Keratinocyte (primary cell): ENCODE results near the gene SPOP. TPM values are rescaled to one million over a fixed set of nuclear protein-coding genes. Genes with fewer than 3 reads are reported as not detected.

Source experiments
- DNase-seq: peaks from one replicate; pipeline ENCODE4 v3.0.0-alpha.2; 2011; ENCODE audit warnings: low read depth, missing footprints, low spot score
- FAIRE-seq: peaks from 2 replicates; lab custom pipeline; 2011; peaks lifted over from hg19 to GRCh38; lab: Jason Lieb, UNC
- H2AFZ ChIP-seq: 2 replicates; pipeline ENCODE4 v1.6.0; 2012; ENCODE audit warnings: low read length, control low read depth, inconsistent platforms; ENCODE audit not compliant: control insufficient read depth
- H3K27ac ChIP-seq: 2 replicates; pipeline ENCODE4 v1.5.1; 2011; ENCODE audit warnings: low read length; ENCODE audit not compliant: control insufficient read depth, insufficient read depth
- H3K27me3 ChIP-seq: 3 replicates; pipeline ENCODE4 v1.6.0; 2011; ENCODE audit warnings: low read length; ENCODE audit not compliant: control insufficient read depth, insufficient read depth; ENCODE audit errors: extremely low read depth
- H3K36me3 ChIP-seq, 2 experiments: 2 replicates in 1 of 2; 3 replicates in 1 of 2; pipeline ENCODE4 v1.5.1; 2011; ENCODE audit warnings: low read length in 2 of 2, mild to moderate bottlenecking in 1 of 2; ENCODE audit not compliant: control insufficient read depth in 2 of 2, insufficient read depth in 2 of 2; ENCODE audit errors: extremely low read depth in 1 of 2
- H3K4me1 ChIP-seq: 3 replicates; pipeline ENCODE4 v1.5.1; 2011; ENCODE audit warnings: low read length; ENCODE audit not compliant: control insufficient read depth, insufficient read depth; ENCODE audit errors: extremely low read depth
- H3K4me2 ChIP-seq: 3 replicates; pipeline ENCODE4 v1.6.0; 2011; ENCODE audit warnings: low read depth, low read length; ENCODE audit not compliant: control insufficient read depth, insufficient read depth; ENCODE audit errors: extremely low read depth
- H3K4me3 ChIP-seq, 3 experiments: fragments of 200-600 bp in 1 of 3; sonication (generic) in 1 of 3; 2 replicates in 2 of 3; 3 replicates in 1 of 3; pipeline ENCODE4 v1.5.1; 2011 to 2016; ENCODE audit warnings: low read length in 3 of 3, mild to moderate bottlenecking in 3 of 3, control low read depth in 2 of 3, inconsistent platforms in 1 of 3, low read depth in 1 of 3, mixed read lengths in 1 of 3, mixed run types in 1 of 3, moderate library complexity in 1 of 3; ENCODE audit not compliant: control insufficient read depth in 2 of 3, insufficient read depth in 2 of 3; ENCODE audit errors: extremely low read depth in 1 of 3
- H3K79me2 ChIP-seq: 2 replicates; pipeline ENCODE4 v1.6.0; 2012; ENCODE audit warnings: low read length; ENCODE audit not compliant: control insufficient read depth, insufficient read depth
- H3K9ac ChIP-seq: 3 replicates; pipeline ENCODE4 v1.6.0; 2011; ENCODE audit warnings: low read length; ENCODE audit not compliant: control insufficient read depth, insufficient read depth; ENCODE audit errors: extremely low read depth
- H3K9me1 ChIP-seq: 3 replicates; pipeline ENCODE4 v1.6.0; 2011; ENCODE audit warnings: low read length; ENCODE audit not compliant: control insufficient read depth, insufficient read depth; ENCODE audit errors: extremely low read depth
- H3K9me3 ChIP-seq: 2 replicates; pipeline ENCODE4 v1.5.1; 2012; ENCODE audit warnings: low read depth, low read length; ENCODE audit not compliant: control insufficient read depth
- H4K20me1 ChIP-seq: 3 replicates; pipeline ENCODE4 v1.6.0; 2011; ENCODE audit warnings: low read length; ENCODE audit not compliant: control insufficient read depth, insufficient read depth; ENCODE audit errors: extremely low read depth
- EZH2 ChIP-seq: IDR thresholded peaks from one replicate; pipeline ENCODE4 v1.6.1; 2012; ENCODE audit warnings: inconsistent platforms, mild to moderate bottlenecking, low read length, moderate library complexity
- dilution Hi-C: fragments of 300-500 bp; cut with MboI; formaldehyde crosslinking; loops from one replicate; pipeline ENCODE4 v1.7.0; 2020; ENCODE audit warnings: low sequenced_read_pairs; ENCODE audit not compliant: extremely low pct_ligation_motif_present
- polyA plus RNA-seq, 5 experiments: library from polyadenylated mRNA; depleted of rRNA in 3 of 5; stranded (reverse) in 3 of 5; stranded (forward) in 1 of 5; unstranded in 1 of 5; fragments of >200 nt; gene quantifications; 1 replicate in 1 of 5; 2 replicates in 3 of 5; 3 replicates in 1 of 5; pipeline versions ENCODE4 v1.2.1 to v1.2.3, GENCODE V29; 2011 to 2012; ENCODE audit warnings: missing spikeins in 2 of 5, low read depth in 1 of 5, low replicate concordance in 1 of 5
- TF ChIP-seq, protein P1 (sequence below), 3 experiments: IDR thresholded peaks in 1 of 3; conservative IDR thresholded peaks in 1 of 3; optimal IDR thresholded peaks in 1 of 3; 2 replicates in 2 of 3; 3 replicates in 1 of 3; pipeline versions ENCODE3 to v1.5.1; 2011; ENCODE audit warnings: low read length in 3 of 3, mild to moderate bottlenecking in 3 of 3, moderate library complexity in 2 of 3, control low read depth in 1 of 3, inconsistent platforms in 1 of 3; ENCODE audit not compliant: insufficient read depth in 2 of 3; ENCODE audit errors: extremely low read depth in 1 of 3

The SPOP gene
- polyA plus RNA-seq, 1 donor (not counting 4 experiments of a cell fraction or from before 2014, with no cell fraction given): 27.5 TPM

DNA sequence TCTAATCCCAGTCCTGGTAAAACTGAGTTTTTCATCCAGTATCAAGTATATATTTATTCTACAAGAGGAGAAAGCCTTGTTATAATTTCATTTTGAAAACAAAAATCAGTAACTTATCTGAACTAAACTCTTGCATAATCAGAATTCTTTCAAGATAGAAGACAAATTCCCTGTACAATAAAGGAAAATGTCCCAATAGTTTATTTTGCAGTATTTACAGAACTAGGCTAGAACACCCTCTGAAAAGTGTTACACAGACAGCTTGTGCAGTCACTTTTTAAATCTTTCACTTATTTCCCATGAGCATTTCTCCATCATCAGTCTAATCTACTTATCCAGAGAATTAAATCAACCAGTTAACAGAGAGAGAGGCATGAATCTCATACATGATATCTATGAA lies 48.5 kb downstream of the SPOP start:
- H3K4me3 ChIP-seq: no peak overlapping the region
- FAIRE-seq: no peak
- H3K79me2 ChIP-seq: peaks cover 4% of the 10 kb centered on the region
- no peak overlapping the region for H3K9ac ChIP-seq
- H3K27ac ChIP-seq: no peak overlapping the region
- no peaks in the 10 kb centered on the region for H3K36me3 ChIP-seq
- H3K9me1 ChIP-seq: no peaks in the 10 kb centered on the region
- no peak overlapping the region for H2AFZ ChIP-seq
- no peaks in the 10 kb centered on the region for H3K9me3 ChIP-seq
- peaks cover 4% of the 10 kb centered on the region for H3K4me1 ChIP-seq
- no peak overlapping the region for H3K4me2 ChIP-seq
- no peak for TF ChIP-seq EZH2
- TF ChIP-seq, protein P1, sequence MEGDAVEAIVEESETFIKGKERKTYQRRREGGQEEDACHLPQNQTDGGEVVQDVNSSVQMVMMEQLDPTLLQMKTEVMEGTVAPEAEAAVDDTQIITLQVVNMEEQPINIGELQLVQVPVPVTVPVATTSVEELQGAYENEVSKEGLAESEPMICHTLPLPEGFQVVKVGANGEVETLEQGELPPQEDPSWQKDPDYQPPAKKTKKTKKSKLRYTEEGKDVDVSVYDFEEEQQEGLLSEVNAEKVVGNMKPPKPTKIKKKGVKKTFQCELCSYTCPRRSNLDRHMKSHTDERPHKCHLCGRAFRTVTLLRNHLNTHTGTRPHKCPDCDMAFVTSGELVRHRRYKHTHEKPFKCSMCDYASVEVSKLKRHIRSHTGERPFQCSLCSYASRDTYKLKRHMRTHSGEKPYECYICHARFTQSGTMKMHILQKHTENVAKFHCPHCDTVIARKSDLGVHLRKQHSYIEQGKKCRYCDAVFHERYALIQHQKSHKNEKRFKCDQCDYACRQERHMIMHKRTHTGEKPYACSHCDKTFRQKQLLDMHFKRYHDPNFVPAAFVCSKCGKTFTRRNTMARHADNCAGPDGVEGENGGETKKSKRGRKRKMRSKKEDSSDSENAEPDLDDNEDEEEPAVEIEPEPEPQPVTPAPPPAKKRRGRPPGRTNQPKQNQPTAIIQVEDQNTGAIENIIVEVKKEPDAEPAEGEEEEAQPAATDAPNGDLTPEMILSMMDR (optimal IDR thresholded peaks at IDR 0.05 in 1 of 3, IDR thresholded peaks at IDR 0.05 in 1 of 3, conservative IDR thresholded peaks at IDR 0.05 in 1 of 3; ENCODE audit: extremely low read depth in 1 of 3, insufficient read depth in 2 of 3, low read length in 3 of 3): no peak
- dilution Hi-C loops: no loop called here
- H3K27me3 ChIP-seq: no peaks in the 10 kb centered on the region
- H4K20me1 ChIP-seq: no peaks in the 10 kb centered on the region
- no peak for DNase-seq

DNA sequence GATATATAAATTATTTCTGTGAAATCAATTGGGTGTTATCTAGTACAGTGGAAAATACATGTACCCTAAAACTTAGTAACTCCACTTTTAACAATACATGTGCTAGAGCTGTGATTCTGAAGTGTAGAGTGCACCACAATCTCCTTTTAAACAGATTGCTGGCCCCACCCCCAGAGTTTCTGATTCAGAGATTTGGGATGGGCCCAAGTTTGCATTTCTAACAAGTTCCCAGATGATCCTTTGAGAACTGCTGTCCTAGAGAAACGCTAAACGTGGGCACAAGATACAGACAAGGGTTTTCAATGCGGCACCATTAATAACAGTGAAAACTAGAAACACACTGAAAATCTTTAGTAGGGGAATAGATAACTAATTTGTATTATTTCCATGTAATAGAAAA lies 53.0 kb downstream of the SPOP start:
- no peaks in the 10 kb centered on the region for H3K9me1 ChIP-seq
- H3K79me2 ChIP-seq: peaks cover 2% of the 10 kb centered on the region
- H3K9ac ChIP-seq: no peak overlapping the region
- DNase-seq (no peak), FAIRE-seq (no peak)
- no peak for TF ChIP-seq EZH2
- TF ChIP-seq, protein P1 (optimal IDR thresholded peaks at IDR 0.05 in 1 of 3, IDR thresholded peaks at IDR 0.05 in 1 of 3, conservative IDR thresholded peaks at IDR 0.05 in 1 of 3; ENCODE audit: extremely low read depth in 1 of 3, insufficient read depth in 2 of 3, low read length in 3 of 3): no peak
- H3K27me3 ChIP-seq: no peaks in the 10 kb centered on the region
- H3K9me3 ChIP-seq: no peaks in the 10 kb centered on the region
- H3K4me1 ChIP-seq: peaks cover 4% of the 10 kb centered on the region
- no peaks in the 10 kb centered on the region for H4K20me1 ChIP-seq
- H3K27ac ChIP-seq: no peak overlapping the region
- H2AFZ ChIP-seq: no peak overlapping the region
- H3K4me2 ChIP-seq: no peak overlapping the region
- peaks cover 0 to 15% of the 10 kb centered on the region in 2 experiments for H3K36me3 ChIP-seq
- no peak overlapping the region for H3K4me3 ChIP-seq
- dilution Hi-C loops: no loop called here
